GM23338 (cell line): Measurements from ENCODE around the gene PTPRN2. TPM values are rescaled to one million over a fixed set of nuclear protein-coding genes. Genes with fewer than 3 reads are reported as not detected.

ENCODE experiments used
- ATAC-seq: fragments of 200-7000 bp; cut with Tn5 transposase; 3 replicates; pipeline ENCODE4 v1.9.1; 2020
- DNase-seq: peaks from one replicate; pipeline ENCODE4 v3.0.0-alpha.2; 2015; ENCODE audit warnings: low spot score
- H2AFZ ChIP-seq: fragments of 200-600 bp; sonication (generic); 2 replicates; pipeline ENCODE4 v1.8.0; 2016; ENCODE audit warnings: antibody characterized with exemption, mild to moderate bottlenecking, moderate library complexity
- H3F3A ChIP-seq: fragments of 200-600 bp; sonication (generic); replicated peaks from 2 replicates; pipeline ENCODE4 v1.8.0; 2017; ENCODE audit warnings: antibody characterized with exemption, mixed run types, low read depth
- H3K27ac ChIP-seq: fragments of 200-600 bp; sonication (generic); 2 replicates; pipeline ENCODE4 v1.6.1; 2016; ENCODE audit warnings: low read depth
- H3K27me3 ChIP-seq: fragments of 200-600 bp; sonication (generic); 2 replicates; pipeline ENCODE4 v1.8.0; 2016; ENCODE audit warnings: mild to moderate bottlenecking, mixed run types, moderate library complexity; ENCODE audit not compliant: insufficient read depth
- H3K36me3 ChIP-seq: fragments of 200-600 bp; sonication (generic); 2 replicates; pipeline ENCODE4 v1.8.0; 2016; ENCODE audit warnings: mild to moderate bottlenecking; ENCODE audit not compliant: insufficient read depth
- H3K4me1 ChIP-seq: fragments of 200-600 bp; sonication (generic); 2 replicates; pipeline ENCODE4 v1.8.0; 2016; ENCODE audit warnings: mild to moderate bottlenecking, moderate library complexity; ENCODE audit not compliant: insufficient read depth
- H3K4me2 ChIP-seq: fragments of 200-600 bp; sonication (generic); 2 replicates; pipeline ENCODE4 v1.7.1; 2017; ENCODE audit warnings: mixed run types
- H3K4me3 ChIP-seq: fragments of 200-600 bp; sonication (generic); 2 replicates; pipeline ENCODE4 v1.6.1; 2016; ENCODE audit warnings: mixed run types
- H3K79me2 ChIP-seq: fragments of 200-600 bp; sonication (generic); replicated peaks from 2 replicates; pipeline ENCODE4 v1.8.0; 2017; ENCODE audit warnings: mild to moderate bottlenecking; ENCODE audit not compliant: insufficient read depth
- H3K9me2 ChIP-seq: fragments of 200-600 bp; sonication (generic); 2 replicates; pipeline ENCODE4 v1.8.0; 2017; ENCODE audit not compliant: insufficient read depth
- H4K20me1 ChIP-seq: fragments of 200-600 bp; sonication (generic); replicated peaks from 2 replicates; pipeline ENCODE4 v1.8.0; 2017; ENCODE audit warnings: mild to moderate bottlenecking; ENCODE audit not compliant: insufficient read depth
- H3K27ac Mint-ChIP-seq: 2 replicates; pipeline ENCODE4 v1.8.0; 2020; ENCODE audit warnings: inconsistent platforms, mild to moderate bottlenecking, moderate library complexity, mixed read lengths
- H3K27me3 Mint-ChIP-seq: 3 replicates; pipeline ENCODE4 v1.8.0; 2022; ENCODE audit warnings: low read depth, mild to moderate bottlenecking, moderate library complexity, mixed read lengths, inconsistent platforms; ENCODE audit not compliant: insufficient read depth, poor library complexity
- H3K36me3 Mint-ChIP-seq: 3 replicates; pipeline ENCODE4 v1.8.0; 2021; ENCODE audit warnings: low read depth, mild to moderate bottlenecking, inconsistent platforms, moderate library complexity, mixed read lengths
- H3K4me1 Mint-ChIP-seq: 3 replicates; pipeline ENCODE4 v1.8.0; 2020; ENCODE audit warnings: mild to moderate bottlenecking, inconsistent platforms, mixed read lengths
- H3K4me3 Mint-ChIP-seq: 3 replicates; pipeline ENCODE4 v1.8.0; 2021; ENCODE audit warnings: moderate library complexity, mild to moderate bottlenecking, inconsistent platforms, mixed read lengths
- H3K9me3 Mint-ChIP-seq: 3 replicates; pipeline ENCODE4 v1.8.0; 2020; ENCODE audit warnings: moderate library complexity, mild to moderate bottlenecking, inconsistent platforms, mixed read lengths
- CREB1 ChIP-seq: fragments of 250-450 bp; sonication (Bioruptor Pico); IDR thresholded peaks from 2 replicates; pipeline ENCODE4 v1.5.0; 2020; ENCODE audit warnings: low read depth, mild to moderate bottlenecking, moderate library complexity
- JUNB ChIP-seq: IDR thresholded peaks from one replicate; pipeline ENCODE4 v1.6.1; 2016; ENCODE audit warnings: antibody characterized with exemption; ENCODE audit not compliant: unreplicated experiment
- NANOG ChIP-seq: IDR thresholded peaks from 2 replicates; pipeline ENCODE4 v1.6.1; 2016; ENCODE audit warnings: antibody characterized with exemption, borderline replicate concordance
- polyA plus RNA-seq: library from polyadenylated mRNA; unstranded; fragments of >200 nt; fragmentation: Nextera tagmentation; extraction: Ambion mirVana; gene quantifications from 2 replicates; pipeline ENCODE4 v1.2.1, GENCODE V29; 2016
- total RNA-seq: library from RNA; depleted of rRNA; stranded (reverse); fragments of >200 nt; shearing (Covaris generic); gene quantifications from 2 replicates; pipeline ENCODE4 v1.2.3, GENCODE V29; 2014
- TF ChIP-seq, protein P1 (sequence below): fragments of 250-450 bp; sonication (Bioruptor Pico); IDR thresholded peaks from 2 replicates; pipeline ENCODE4 v1.5.0; 2020; ENCODE audit warnings: mild to moderate bottlenecking, moderate library complexity
- TF ChIP-seq, protein P2 (sequence below): IDR thresholded peaks from one replicate; pipeline ENCODE4 v1.6.1; 2018; ENCODE audit warnings: antibody characterized with exemption; ENCODE audit not compliant: unreplicated experiment

PTPRN2 gene
- total and polyA plus RNA-seq, 2 experiments from 2014 or later = 0.87 to 4.0 TPM

DNA sequence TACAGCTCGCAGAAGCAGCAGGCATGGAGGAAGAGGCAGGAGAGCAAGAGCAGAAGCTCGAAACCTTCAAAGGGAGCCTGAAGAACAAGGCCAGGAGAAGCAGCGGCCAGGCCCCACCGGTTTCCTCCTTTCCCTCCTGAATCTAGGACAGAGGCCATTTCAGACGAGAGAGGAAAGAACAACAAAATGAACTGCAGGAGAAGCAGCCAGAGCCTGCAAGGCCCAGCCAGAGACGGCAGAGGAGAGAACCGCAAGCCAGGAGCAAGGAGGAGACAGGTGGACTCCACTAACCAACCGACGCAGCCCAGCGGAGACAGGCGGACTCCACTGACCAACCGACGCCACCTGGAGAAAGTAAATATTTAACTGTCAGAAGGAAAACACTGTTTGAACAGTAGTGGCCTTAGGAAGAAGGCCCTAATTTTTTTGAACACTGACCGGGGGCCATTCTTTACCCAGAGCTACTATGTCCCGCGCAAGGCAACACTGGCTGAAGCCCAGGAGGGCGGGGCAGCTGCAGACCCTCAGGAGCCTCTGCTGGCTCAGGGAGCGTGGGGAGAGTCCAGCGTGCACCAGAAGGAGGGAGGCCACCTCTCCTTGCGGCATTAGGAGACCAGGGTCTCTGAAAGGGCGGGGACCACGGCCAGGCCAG lies 559.2 kb downstream of the PTPRN2 start (continued):
- TF ChIP-seq, protein P1, sequence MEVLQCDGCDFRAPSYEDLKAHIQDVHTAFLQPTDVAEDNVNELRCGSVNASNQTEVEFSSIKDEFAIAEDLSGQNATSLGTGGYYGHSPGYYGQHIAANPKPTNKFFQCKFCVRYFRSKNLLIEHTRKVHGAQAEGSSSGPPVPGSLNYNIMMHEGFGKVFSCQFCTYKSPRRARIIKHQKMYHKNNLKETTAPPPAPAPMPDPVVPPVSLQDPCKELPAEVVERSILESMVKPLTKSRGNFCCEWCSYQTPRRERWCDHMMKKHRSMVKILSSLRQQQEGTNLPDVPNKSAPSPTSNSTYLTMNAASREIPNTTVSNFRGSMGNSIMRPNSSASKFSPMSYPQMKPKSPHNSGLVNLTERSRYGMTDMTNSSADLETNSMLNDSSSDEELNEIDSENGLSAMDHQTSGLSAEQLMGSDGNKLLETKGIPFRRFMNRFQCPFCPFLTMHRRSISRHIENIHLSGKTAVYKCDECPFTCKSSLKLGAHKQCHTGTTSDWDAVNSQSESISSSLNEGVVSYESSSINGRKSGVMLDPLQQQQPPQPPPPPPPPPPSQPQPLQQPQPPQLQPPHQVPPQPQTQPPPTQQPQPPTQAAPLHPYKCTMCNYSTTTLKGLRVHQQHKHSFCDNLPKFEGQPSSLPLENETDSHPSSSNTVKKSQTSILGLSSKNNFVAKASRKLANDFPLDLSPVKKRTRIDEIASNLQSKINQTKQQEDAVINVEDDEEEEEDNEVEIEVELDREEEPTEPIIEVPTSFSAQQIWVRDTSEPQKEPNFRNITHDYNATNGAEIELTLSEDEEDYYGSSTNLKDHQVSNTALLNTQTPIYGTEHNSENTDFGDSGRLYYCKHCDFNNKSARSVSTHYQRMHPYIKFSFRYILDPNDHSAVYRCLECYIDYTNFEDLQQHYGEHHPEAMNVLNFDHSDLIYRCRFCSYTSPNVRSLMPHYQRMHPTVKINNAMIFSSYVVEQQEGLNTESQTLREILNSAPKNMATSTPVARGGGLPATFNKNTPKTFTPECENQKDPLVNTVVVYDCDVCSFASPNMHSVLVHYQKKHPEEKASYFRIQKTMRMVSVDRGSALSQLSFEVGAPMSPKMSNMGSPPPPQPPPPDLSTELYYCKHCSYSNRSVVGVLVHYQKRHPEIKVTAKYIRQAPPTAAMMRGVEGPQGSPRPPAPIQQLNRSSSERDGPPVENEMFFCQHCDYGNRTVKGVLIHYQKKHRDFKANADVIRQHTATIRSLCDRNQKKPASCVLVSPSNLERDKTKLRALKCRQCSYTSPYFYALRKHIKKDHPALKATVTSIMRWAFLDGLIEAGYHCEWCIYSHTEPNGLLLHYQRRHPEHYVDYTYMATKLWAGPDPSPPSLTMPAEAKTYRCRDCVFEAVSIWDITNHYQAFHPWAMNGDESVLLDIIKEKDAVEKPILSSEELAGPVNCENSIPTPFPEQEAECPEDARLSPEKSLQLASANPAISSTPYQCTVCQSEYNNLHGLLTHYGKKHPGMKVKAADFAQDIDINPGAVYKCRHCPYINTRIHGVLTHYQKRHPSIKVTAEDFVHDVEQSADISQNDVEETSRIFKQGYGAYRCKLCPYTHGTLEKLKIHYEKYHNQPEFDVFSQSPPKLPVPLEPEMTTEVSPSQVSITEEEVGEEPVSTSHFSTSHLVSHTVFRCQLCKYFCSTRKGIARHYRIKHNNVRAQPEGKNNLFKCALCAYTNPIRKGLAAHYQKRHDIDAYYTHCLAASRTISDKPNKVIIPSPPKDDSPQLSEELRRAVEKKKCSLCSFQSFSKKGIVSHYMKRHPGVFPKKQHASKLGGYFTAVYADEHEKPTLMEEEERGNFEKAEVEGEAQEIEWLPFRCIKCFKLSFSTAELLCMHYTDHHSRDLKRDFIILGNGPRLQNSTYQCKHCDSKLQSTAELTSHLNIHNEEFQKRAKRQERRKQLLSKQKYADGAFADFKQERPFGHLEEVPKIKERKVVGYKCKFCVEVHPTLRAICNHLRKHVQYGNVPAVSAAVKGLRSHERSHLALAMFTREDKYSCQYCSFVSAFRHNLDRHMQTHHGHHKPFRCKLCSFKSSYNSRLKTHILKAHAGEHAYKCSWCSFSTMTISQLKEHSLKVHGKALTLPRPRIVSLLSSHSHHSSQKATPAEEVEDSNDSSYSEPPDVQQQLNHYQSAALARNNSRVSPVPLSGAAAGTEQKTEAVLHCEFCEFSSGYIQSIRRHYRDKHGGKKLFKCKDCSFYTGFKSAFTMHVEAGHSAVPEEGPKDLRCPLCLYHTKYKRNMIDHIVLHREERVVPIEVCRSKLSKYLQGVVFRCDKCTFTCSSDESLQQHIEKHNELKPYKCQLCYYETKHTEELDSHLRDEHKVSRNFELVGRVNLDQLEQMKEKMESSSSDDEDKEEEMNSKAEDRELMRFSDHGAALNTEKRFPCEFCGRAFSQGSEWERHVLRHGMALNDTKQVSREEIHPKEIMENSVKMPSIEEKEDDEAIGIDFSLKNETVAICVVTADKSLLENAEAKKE (CRISPR knock-in tag) = no peak

DNA sequence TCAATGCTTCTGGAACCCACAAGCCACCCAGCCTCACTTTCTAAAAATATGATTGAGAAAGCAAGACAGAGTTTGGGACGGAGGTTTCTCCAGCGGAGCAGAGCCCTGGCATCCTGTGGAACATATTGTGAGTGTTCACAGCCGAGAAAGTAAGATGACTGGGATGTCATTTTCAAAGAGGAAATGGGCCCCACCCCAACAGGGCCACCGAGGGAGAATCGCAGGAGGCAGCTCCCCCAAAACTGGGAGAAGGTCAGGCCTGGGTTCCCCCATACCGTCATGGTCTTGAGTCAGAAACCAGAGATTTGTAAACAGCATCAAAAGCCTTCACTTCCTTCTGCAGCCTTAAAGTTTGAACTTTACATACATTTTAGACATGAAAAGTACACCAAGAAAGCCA lies 560.0 kb downstream of the PTPRN2 start:
- Histone ChIP-seq H3K79me2 (no peaks in the 10 kb centered on the region), H4K20me1 (no peaks in the 10 kb centered on the region), H3K4me1 (no peaks in the 10 kb centered on the region), H3K4me2 (no peak overlapping the region), H3K36me3 (no peaks in the 10 kb centered on the region), H3K4me3 (no peak overlapping the region), H3K27ac (no peak overlapping the region), H3F3A (no peaks in the 10 kb centered on the region), H2AFZ (no peak overlapping the region), H3K27me3 (no peaks in the 10 kb centered on the region), H3K9me2 (no peaks in the 10 kb centered on the region)
- Mint-ChIP-seq H3K4me3 (no peak overlapping the region), H3K4me1 (no peaks in the 10 kb centered on the region), H3K27ac (no peak overlapping the region), H3K36me3 (peaks cover 64% of the 10 kb centered on the region), H3K27me3 (peaks cover 12% of the 10 kb centered on the region), H3K9me3 (peaks cover 94% of the 10 kb centered on the region)
- ATAC-seq (no peak), DNase-seq (no peak)
- no peak for TF ChIP-seq NANOG
- TF ChIP-seq, protein P1 (CRISPR knock-in tag) = no peak
- TF ChIP-seq JUNB = no peak
- TF ChIP-seq, protein P2, sequence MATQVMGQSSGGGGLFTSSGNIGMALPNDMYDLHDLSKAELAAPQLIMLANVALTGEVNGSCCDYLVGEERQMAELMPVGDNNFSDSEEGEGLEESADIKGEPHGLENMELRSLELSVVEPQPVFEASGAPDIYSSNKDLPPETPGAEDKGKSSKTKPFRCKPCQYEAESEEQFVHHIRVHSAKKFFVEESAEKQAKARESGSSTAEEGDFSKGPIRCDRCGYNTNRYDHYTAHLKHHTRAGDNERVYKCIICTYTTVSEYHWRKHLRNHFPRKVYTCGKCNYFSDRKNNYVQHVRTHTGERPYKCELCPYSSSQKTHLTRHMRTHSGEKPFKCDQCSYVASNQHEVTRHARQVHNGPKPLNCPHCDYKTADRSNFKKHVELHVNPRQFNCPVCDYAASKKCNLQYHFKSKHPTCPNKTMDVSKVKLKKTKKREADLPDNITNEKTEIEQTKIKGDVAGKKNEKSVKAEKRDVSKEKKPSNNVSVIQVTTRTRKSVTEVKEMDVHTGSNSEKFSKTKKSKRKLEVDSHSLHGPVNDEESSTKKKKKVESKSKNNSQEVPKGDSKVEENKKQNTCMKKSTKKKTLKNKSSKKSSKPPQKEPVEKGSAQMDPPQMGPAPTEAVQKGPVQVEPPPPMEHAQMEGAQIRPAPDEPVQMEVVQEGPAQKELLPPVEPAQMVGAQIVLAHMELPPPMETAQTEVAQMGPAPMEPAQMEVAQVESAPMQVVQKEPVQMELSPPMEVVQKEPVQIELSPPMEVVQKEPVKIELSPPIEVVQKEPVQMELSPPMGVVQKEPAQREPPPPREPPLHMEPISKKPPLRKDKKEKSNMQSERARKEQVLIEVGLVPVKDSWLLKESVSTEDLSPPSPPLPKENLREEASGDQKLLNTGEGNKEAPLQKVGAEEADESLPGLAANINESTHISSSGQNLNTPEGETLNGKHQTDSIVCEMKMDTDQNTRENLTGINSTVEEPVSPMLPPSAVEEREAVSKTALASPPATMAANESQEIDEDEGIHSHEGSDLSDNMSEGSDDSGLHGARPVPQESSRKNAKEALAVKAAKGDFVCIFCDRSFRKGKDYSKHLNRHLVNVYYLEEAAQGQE = no peak
- TF ChIP-seq CREB1 (CRISPR knock-in tag) = no peak
